Endothelial cell of umbilical vein (primary cell): ENCODE measurements around the gene UQCC2. TPM values are rescaled to one million over a fixed set of nuclear protein-coding genes. Genes with fewer than 3 reads are reported as not detected.
A peak's percentile ranks its signal among the peaks of the same experiment; 100 is the strongest.

Source experiments
- BruUV-seq: library from RNA; stranded (reverse); fragments of 400-500 nt; replicated peaks from 2 replicates; lab custom pipeline; 2021; lab: Mats Ljungman, UMichigan
- CTCF ChIA-PET: fragments of 300-600, 350-600 bp; sonication (Branson Sonifier 250); formaldehyde crosslinking; loops from one replicate; lab custom pipeline; 2021; ENCODE audit warnings: antibody characterized with exemption, inconsistent platforms; lab: Charles Lee
- POLR2A ChIA-PET: fragments of 300-600, 350-600 bp; sonication (Branson Sonifier 250); formaldehyde crosslinking; loops from one replicate; lab custom pipeline; 2021; ENCODE audit warnings: antibody characterized with exemption, inconsistent platforms; lab: Charles Lee
- DNase-seq: peaks from one replicate; pipeline ENCODE4 v3.0.0-alpha.2; 2011; ENCODE audit warnings: low read depth, low spot score
- FAIRE-seq: peaks from 2 replicates; lab custom pipeline; 2011; peaks lifted over from hg19 to GRCh38; lab: Jason Lieb, UNC
- H2AFZ ChIP-seq: 2 replicates; pipeline ENCODE4 v1.6.0; 2012; ENCODE audit warnings: low read depth, low read length, control low read depth, inconsistent platforms
- H3K27ac ChIP-seq: 2 replicates; pipeline ENCODE4 v1.5.1; 2011; ENCODE audit warnings: low read depth, mild to moderate bottlenecking, control low read depth, low read length, moderate library complexity; ENCODE audit not compliant: insufficient read depth
- H3K27me3 ChIP-seq, 2 experiments: 2 replicates each; pipeline versions ENCODE4 v1.6.0 to v1.6.1; 2011; ENCODE audit warnings: low read length in 2 of 2, mixed read lengths in 1 of 2; ENCODE audit not compliant: control insufficient read depth in 2 of 2, insufficient read depth in 2 of 2
- H3K36me3 ChIP-seq, 2 experiments: 2 replicates in 1 of 2; 3 replicates in 1 of 2; pipeline ENCODE4 v1.5.1; 2011; ENCODE audit warnings: low read length in 2 of 2, mild to moderate bottlenecking in 1 of 2, moderate library complexity in 1 of 2; ENCODE audit not compliant: control insufficient read depth in 2 of 2, insufficient read depth in 2 of 2; ENCODE audit errors: extremely low read depth in 1 of 2
- H3K4me1 ChIP-seq: 3 replicates; pipeline ENCODE4 v1.5.1; 2011; ENCODE audit warnings: mild to moderate bottlenecking, low read length; ENCODE audit not compliant: control insufficient read depth, insufficient read depth; ENCODE audit errors: extremely low read depth
- H3K4me2 ChIP-seq: 2 replicates; pipeline ENCODE4 v1.6.1; 2011; ENCODE audit warnings: low read length, control low read depth, mixed read lengths; ENCODE audit not compliant: insufficient read depth
- H3K4me3 ChIP-seq, 3 experiments: fragments of 200-600 bp in 1 of 3; sonication (generic), shearing (Covaris generic) in 1 of 3; replicated peaks in 1 of 3; 2 replicates each; pipeline ENCODE4 v1.5.1; 2011 to 2016; ENCODE audit warnings: control low read depth in 3 of 3, low read length in 3 of 3, mild to moderate bottlenecking in 2 of 3, inconsistent platforms in 1 of 3, low read depth in 1 of 3, moderate library complexity in 1 of 3; ENCODE audit not compliant: insufficient read depth in 1 of 3
- H3K79me2 ChIP-seq: 2 replicates; pipeline ENCODE4 v1.6.0; 2012; ENCODE audit warnings: low read length, inconsistent platforms; ENCODE audit not compliant: control insufficient read depth, insufficient read depth
- H3K9ac ChIP-seq: replicated peaks from 2 replicates; pipeline ENCODE3; 2011; ENCODE audit warnings: low read length, control low read depth; ENCODE audit not compliant: insufficient read depth; ENCODE audit errors: extremely low read depth
- H3K9me1 ChIP-seq: replicated peaks from 3 replicates; pipeline ENCODE4 v1.6.0; 2011; ENCODE audit warnings: mild to moderate bottlenecking, low read length; ENCODE audit not compliant: control insufficient read depth, insufficient read depth; ENCODE audit errors: extremely low read depth
- H3K9me3 ChIP-seq: replicated peaks from 2 replicates; pipeline ENCODE4 v1.5.1; 2012; ENCODE audit warnings: low read length, inconsistent platforms; ENCODE audit not compliant: control insufficient read depth, insufficient read depth
- H4K20me1 ChIP-seq: replicated peaks from 2 replicates; pipeline ENCODE3; 2011; ENCODE audit warnings: mild to moderate bottlenecking, low read length; ENCODE audit not compliant: control insufficient read depth, insufficient read depth; ENCODE audit errors: extremely low read depth
- CTCF ChIP-seq, 2 donors: IDR thresholded peaks; 1 replicate in 1 of 2; 2 replicates in 1 of 2; pipeline ENCODE4 v1.5.1; 2011; ENCODE audit warnings: low read length in 2 of 2, mild to moderate bottlenecking in 2 of 2, moderate library complexity in 2 of 2, control low read depth in 1 of 2, inconsistent platforms in 1 of 2, low read depth in 1 of 2; ENCODE audit not compliant: insufficient read depth in 1 of 2; ENCODE audit errors: extremely low read depth in 1 of 2
- EZH2 ChIP-seq: IDR thresholded peaks from 2 replicates; pipeline ENCODE4 v1.6.1; 2012; ENCODE audit warnings: borderline replicate concordance, low read depth, mild to moderate bottlenecking, moderate library complexity, low read length, inconsistent platforms; ENCODE audit not compliant: severe bottlenecking
- FOS ChIP-seq: IDR thresholded peaks from 2 replicates; pipeline ENCODE4 v1.6.1; 2011; ENCODE audit warnings: mild to moderate bottlenecking, low read length, moderate library complexity, borderline replicate concordance; ENCODE audit not compliant: insufficient read depth
- GATA2 ChIP-seq: IDR thresholded peaks from 2 replicates; pipeline ENCODE4 v1.7.0; 2011; ENCODE audit warnings: low read depth, mild to moderate bottlenecking, moderate library complexity, mixed read lengths, low read length; ENCODE audit not compliant: insufficient read length, insufficient read depth
- JUN ChIP-seq: IDR thresholded peaks from 2 replicates; pipeline ENCODE4 v1.6.1; 2011; ENCODE audit warnings: borderline replicate concordance, low read depth; ENCODE audit not compliant: insufficient read length, insufficient read depth
- MAX ChIP-seq: IDR thresholded peaks from 2 replicates; pipeline ENCODE4 v1.6.1; 2011; ENCODE audit not compliant: insufficient read depth, insufficient read length
- MYC ChIP-seq: IDR thresholded peaks from one replicate; pipeline ENCODE4 v1.6.1; 2011; ENCODE audit warnings: mild to moderate bottlenecking, low read depth, low read length
- POLR2A ChIP-seq: IDR thresholded peaks from 2 replicates; pipeline ENCODE4 v1.6.1; 2012; ENCODE audit warnings: low read depth, mild to moderate bottlenecking, control low read depth, low read length
- POLR2AphosphoS5 ChIP-seq: IDR thresholded peaks from 2 replicates; pipeline ENCODE4 v1.6.1; 2012; ENCODE audit warnings: low read depth, mild to moderate bottlenecking, control low read depth, low read length, moderate library complexity; ENCODE audit not compliant: insufficient read depth
- dilution Hi-C: fragments of 300-500 bp; cut with MboI; formaldehyde crosslinking; loops from one replicate; pipeline ENCODE4 v1.15.0; 2019; ENCODE audit warnings: low sequenced_read_pairs; ENCODE audit not compliant: extremely low pct_ligation_motif_present
- intact Hi-C: fragments of 100-400 bp; cut with micrococcal nuclease; formaldehyde crosslinking; loops from one replicate; pipeline ENCODE4 v1.10.0; 2022
- polyA plus RNA-seq, 4 experiments: library from polyadenylated mRNA; depleted of rRNA in 3 of 4; stranded (reverse) in 3 of 4; unstranded in 1 of 4; fragments of >200 nt; gene quantifications; 2 replicates each; pipeline versions ENCODE4 v1.2.1 to v1.2.3, GENCODE V29; 2011 to 2012; ENCODE audit warnings: missing spikeins in 1 of 4
- total RNA-seq: library from RNA; stranded (reverse); gene quantifications from 2 replicates; pipeline ENCODE4 v1.2.3, GENCODE V29; 2021

UQCC2 gene
- total and polyA plus RNA-seq, 2 donors (not counting 3 experiments of a cell fraction or from before 2014, with no cell fraction given): 46.3 to 95.3 TPM

DNA sequence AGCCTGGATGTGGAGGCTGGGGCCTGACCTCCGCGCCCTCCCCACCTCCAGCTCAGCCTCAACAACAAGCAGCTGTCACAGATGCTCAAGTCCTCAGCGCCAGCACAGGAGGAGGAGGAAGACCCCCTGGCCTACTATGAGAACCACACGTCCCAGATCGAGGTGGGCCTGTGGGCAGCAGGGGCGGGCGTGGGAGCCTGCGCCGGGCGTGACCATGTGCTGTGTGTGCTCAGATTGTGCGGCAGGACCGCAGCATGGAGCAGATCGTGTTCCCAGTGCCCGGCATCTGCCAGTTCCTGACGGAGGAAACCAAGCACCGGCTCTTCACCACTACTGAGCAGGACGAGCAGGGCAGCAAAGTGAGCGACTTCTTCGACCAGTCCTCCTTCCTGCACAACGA, 23.5 kb downstream of the UQCC2 start:
- no peaks in the 10 kb centered on the region for H3K9me1 ChIP-seq
- no peaks in the 10 kb centered on the region for H3K9me3 ChIP-seq
- TF ChIP-seq POLR2AphosphoS5 (no peak), JUN (no peak), FOS (no peak), EZH2 (no peak), CTCF (IDR thresholded peaks at IDR 0.05; ENCODE audit: extremely low read depth in 1 of 2, insufficient read depth in 1 of 2, low read depth in 1 of 2, low read length in 2 of 2) (no peak), POLR2A (no peak), GATA2 (no peak), MYC (no peak), MAX (no peak)
- peaks cover 4 to 65% of the 10 kb centered on the region in 2 experiments for H3K36me3 ChIP-seq
- no peak overlapping the region for H3K4me3 ChIP-seq
- no peaks in the 10 kb centered on the region for H3K27me3 ChIP-seq
- no peak overlapping the region for H3K9ac ChIP-seq
- ChIA-PET POLR2A (no interaction called here), CTCF (interaction anchor here (1.3 kb wide), 1 partner anchor 12 kb away, joined by 4 read pairs; no protein-coding TSS in a partner anchor)
- no peak overlapping the region for H3K4me2 ChIP-seq
- no peaks in the 10 kb centered on the region for H3K79me2 ChIP-seq
- no peak overlapping the region for H2AFZ ChIP-seq
- peaks cover 7% of the 10 kb centered on the region for H3K4me1 ChIP-seq
- FAIRE-seq (no peak), DNase-seq (no peak)
- H4K20me1 ChIP-seq: no peaks in the 10 kb centered on the region
- no peak overlapping the region for H3K27ac ChIP-seq
- TSS peak; percentile 11 for BruUV-seq
- intact Hi-C loops: no loop called here
- dilution Hi-C loops: no loop called here
